ENCODE results near the gene GPR142.

DNA sequence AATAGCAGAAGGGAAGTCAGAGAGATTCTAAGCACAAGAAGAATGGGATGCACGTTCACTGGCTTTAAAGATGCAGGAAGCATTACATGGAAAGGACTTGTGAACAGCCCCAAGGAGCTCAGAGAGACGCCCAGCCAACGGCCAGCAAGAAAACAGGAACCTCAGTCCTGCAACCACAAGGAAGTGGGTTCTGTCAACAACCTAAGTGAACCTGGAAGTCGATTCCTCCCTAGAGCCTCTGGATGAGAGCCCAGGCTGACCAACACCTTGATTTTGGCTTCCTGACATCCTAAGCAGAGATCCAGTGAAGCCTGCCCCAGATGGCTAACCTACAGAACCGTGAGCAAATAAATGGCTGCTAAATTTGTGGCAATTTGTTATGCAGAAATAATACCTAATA, 24.5 kb downstream of the GPR142 start:
- no peak for TF ChIP-seq TAF1 (IDR thresholded peaks at IDR 0.05; ENCODE audit: borderline replicate concordance, low read depth, low read length)
- TF ChIP-seq POLR2A (IDR thresholded peaks at IDR 0.05; ENCODE audit: low read depth, low read length), result no peak

Data from GM12892 (cell line).